ENCODE results near the gene ANO10.

DNA sequence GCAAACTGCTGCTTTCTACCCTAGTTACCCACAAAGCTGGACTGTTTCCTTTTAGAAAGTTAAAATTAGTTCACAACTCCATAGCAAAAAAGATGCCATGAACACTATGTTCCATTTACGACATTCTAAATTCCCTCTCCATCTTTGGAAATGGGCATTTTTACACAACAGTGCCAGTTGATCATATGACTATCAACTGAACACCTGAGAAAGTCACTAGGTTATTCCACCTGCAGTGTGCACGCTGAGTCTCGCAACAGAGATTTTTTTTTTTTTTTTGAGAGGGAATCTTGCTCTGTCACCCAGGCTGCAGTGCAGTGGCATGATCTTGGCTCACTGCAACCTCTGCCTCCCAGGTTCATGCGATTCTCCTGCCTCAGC lies 215.2 kb downstream of the ANO10 start:
- TF ChIP-seq, protein P1, sequence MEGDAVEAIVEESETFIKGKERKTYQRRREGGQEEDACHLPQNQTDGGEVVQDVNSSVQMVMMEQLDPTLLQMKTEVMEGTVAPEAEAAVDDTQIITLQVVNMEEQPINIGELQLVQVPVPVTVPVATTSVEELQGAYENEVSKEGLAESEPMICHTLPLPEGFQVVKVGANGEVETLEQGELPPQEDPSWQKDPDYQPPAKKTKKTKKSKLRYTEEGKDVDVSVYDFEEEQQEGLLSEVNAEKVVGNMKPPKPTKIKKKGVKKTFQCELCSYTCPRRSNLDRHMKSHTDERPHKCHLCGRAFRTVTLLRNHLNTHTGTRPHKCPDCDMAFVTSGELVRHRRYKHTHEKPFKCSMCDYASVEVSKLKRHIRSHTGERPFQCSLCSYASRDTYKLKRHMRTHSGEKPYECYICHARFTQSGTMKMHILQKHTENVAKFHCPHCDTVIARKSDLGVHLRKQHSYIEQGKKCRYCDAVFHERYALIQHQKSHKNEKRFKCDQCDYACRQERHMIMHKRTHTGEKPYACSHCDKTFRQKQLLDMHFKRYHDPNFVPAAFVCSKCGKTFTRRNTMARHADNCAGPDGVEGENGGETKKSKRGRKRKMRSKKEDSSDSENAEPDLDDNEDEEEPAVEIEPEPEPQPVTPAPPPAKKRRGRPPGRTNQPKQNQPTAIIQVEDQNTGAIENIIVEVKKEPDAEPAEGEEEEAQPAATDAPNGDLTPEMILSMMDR (IDR thresholded peaks at IDR 0.05), result no peak
- TF ChIP-seq POLR2A (IDR thresholded peaks at IDR 0.05), result no peak
